ENCODE measurements around the gene MANF.

The MANF gene

DNA sequence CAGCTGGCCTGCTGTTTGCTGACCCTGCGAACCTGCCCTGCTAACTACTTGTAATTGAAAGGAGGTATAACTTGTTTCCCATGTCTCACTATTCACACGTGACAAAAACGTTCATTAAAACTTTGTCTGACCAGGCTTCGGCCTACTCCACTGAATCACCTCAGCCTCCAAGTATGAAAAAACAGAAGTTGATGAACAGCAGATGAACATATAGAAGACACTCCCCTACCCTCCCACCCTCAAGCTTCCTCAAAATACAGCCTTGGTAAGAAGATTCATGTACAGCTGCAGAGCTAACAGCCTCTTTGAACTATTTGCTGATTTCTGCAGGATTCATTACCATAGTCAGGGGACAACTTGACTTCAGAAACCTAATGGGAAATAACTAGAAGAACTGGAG lies 16.6 kb downstream of the MANF start:
- Histone ChIP-seq H3K18ac (ENCODE audit: low read length) (no peak overlapping the region), H3K23ac (ENCODE audit: low read length) (no peak overlapping the region), H3K4me3 (ENCODE audit: low read length) (no peak overlapping the region), H3K27me3 (ENCODE audit: insufficient read depth, low read length, poor library complexity) (no peaks in the 10 kb centered on the region), H3K36me3 (ENCODE audit: control insufficient read depth, insufficient read depth, low read length) (peaks cover 1% of the 10 kb centered on the region), H3K27ac (ENCODE audit: low read depth, low read length) (no peak overlapping the region), H2AK5ac (ENCODE audit: low read length) (no peak overlapping the region), H4K5ac (ENCODE audit: low read length) (no peak overlapping the region), H2BK15ac (replicated peaks; ENCODE audit: low read depth) (no peak overlapping the region), H3K9ac (ENCODE audit: low read length) (no peak overlapping the region), H2BK5ac (ENCODE audit: low read length) (no peak overlapping the region), H3K79me2 (ENCODE audit: control insufficient read depth, insufficient read depth, low read length) (no peaks in the 10 kb centered on the region), H3K4me1 (ENCODE audit: control insufficient read depth, low read depth, low read length) (no peaks in the 10 kb centered on the region), H3K56ac (ENCODE audit: low read length) (no peak overlapping the region), H3K4me2 (ENCODE audit: low read length) (no peak overlapping the region), H4K8ac (ENCODE audit: low read depth, low read length) (no peak overlapping the region), H2BK120ac (ENCODE audit: low read depth, low read length) (no peak overlapping the region), H3K79me1 (ENCODE audit: low read length) (peaks cover under 1% of the 10 kb centered on the region), H3K4ac (ENCODE audit: low read depth, low read length) (no peak overlapping the region)
- DNase-seq, result no peak
- no CpG with 5 or more reads among the region's 4 CpGs for WGBS (ENCODE audit: extremely low coverage, insufficient coverage, low lambda C conversion rate)

DNA sequence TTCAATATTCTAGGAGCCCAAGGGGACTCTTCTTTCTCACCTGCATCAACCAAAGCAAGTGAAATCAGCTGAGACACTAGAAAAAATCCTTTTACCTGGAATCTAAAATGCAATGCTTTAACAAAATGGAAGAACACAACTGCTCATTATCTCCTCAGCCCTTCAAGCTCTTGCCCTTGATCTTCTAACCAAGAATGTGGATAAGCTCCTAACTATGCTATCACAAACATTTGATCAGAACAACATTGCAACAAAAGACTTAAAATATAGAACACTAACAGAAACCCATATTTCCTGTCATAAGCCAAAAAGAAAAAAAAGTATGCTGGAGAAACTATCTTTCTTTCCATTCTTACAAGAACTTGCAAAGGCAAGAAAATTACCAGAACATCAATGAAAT lies 18.6 kb downstream of the MANF start:
- Histone ChIP-seq H4K5ac (ENCODE audit: low read length) (no peak overlapping the region), H3K23ac (ENCODE audit: low read length) (no peak overlapping the region), H4K8ac (ENCODE audit: low read depth, low read length) (no peak overlapping the region), H2BK15ac (replicated peaks; ENCODE audit: low read depth) (no peak overlapping the region), H3K4me2 (ENCODE audit: low read length) (no peak overlapping the region), H3K9ac (ENCODE audit: low read length) (no peak overlapping the region), H2BK5ac (ENCODE audit: low read length) (no peak overlapping the region), H3K79me1 (ENCODE audit: low read length) (no peaks in the 10 kb centered on the region), H2AK5ac (ENCODE audit: low read length) (no peak overlapping the region), H3K56ac (ENCODE audit: low read length) (no peak overlapping the region), H3K79me2 (ENCODE audit: control insufficient read depth, insufficient read depth, low read length) (no peaks in the 10 kb centered on the region), H3K4me3 (ENCODE audit: low read length) (no peak overlapping the region), H3K36me3 (ENCODE audit: control insufficient read depth, insufficient read depth, low read length) (no peaks in the 10 kb centered on the region), H3K4me1 (ENCODE audit: control insufficient read depth, low read depth, low read length) (no peaks in the 10 kb centered on the region), H3K18ac (ENCODE audit: low read length) (no peak overlapping the region), H2BK120ac (ENCODE audit: low read depth, low read length) (no peak overlapping the region), H3K27ac (ENCODE audit: low read depth, low read length) (no peak overlapping the region), H3K27me3 (ENCODE audit: insufficient read depth, low read length, poor library complexity) (no peaks in the 10 kb centered on the region), H3K4ac (ENCODE audit: low read depth, low read length) (no peak overlapping the region)
- no peak for DNase-seq

DNA sequence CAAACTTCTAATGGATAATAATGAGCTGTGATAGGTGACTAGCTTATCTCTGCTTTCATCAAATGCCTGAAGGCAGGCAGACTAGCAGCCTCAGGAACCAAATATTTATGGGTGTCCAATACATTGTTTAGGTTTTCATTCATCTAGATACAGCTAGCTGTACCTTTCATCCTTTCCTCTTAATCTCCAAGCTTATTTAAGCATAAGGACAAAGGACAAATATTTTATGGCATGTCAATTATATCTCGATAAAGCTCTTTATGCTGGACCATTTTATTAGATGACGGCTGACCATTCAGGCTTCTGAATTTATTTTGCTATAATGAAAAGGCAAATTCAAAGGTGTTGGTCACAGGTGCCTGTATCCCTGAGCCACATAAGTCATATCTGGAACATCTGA lies 22.9 kb downstream of the MANF start:
- Histone ChIP-seq H3K4me1 (ENCODE audit: control insufficient read depth, low read depth, low read length) (no peaks in the 10 kb centered on the region), H3K27ac (ENCODE audit: low read depth, low read length) (no peak overlapping the region), H3K18ac (ENCODE audit: low read length) (no peak overlapping the region), H2AK5ac (ENCODE audit: low read length) (no peak overlapping the region), H2BK5ac (ENCODE audit: low read length) (no peak overlapping the region), H3K9ac (ENCODE audit: low read length) (no peak overlapping the region), H3K4me3 (ENCODE audit: low read length) (no peak overlapping the region), H3K79me2 (ENCODE audit: control insufficient read depth, insufficient read depth, low read length) (no peaks in the 10 kb centered on the region), H3K79me1 (ENCODE audit: low read length) (no peaks in the 10 kb centered on the region), H3K23ac (ENCODE audit: low read length) (no peak overlapping the region), H2BK15ac (replicated peaks; ENCODE audit: low read depth) (no peak overlapping the region), H3K4me2 (ENCODE audit: low read length) (no peak overlapping the region), H3K36me3 (ENCODE audit: control insufficient read depth, insufficient read depth, low read length) (peaks cover 4% of the 10 kb centered on the region), H2BK120ac (ENCODE audit: low read depth, low read length) (no peak overlapping the region), H4K5ac (ENCODE audit: low read length) (no peak overlapping the region), H3K56ac (ENCODE audit: low read length) (no peak overlapping the region), H4K8ac (ENCODE audit: low read depth, low read length) (no peak overlapping the region), H3K4ac (ENCODE audit: low read depth, low read length) (no peak overlapping the region), H3K27me3 (ENCODE audit: insufficient read depth, low read length, poor library complexity) (no peaks in the 10 kb centered on the region)
- DNase-seq, result no peak
- WGBS (ENCODE audit: extremely low coverage, insufficient coverage, low lambda C conversion rate), result no CpG with 5 or more reads among the region's 2 CpGs

DNA sequence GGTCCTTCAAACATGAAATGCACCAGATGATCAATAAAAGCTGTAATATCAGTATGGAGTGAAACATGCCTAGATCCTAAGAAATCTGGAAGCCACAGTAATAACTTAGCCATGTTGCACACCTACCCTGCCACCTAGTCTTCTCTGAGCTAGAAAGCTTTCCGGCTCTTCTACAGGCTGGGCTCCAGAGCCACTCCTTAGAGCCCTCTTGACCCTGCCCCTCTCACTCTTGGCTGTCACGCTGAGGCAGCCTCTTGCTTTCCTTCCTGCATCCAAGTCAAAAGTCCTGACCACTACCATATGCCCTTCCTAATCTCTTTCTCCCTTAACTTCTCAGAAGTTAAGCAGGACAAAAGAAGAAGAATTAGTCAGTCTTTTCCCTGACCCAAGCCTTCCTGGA lies 23.7 kb downstream of the MANF start:
- Histone ChIP-seq H4K5ac (ENCODE audit: low read length) (no peak overlapping the region), H4K8ac (ENCODE audit: low read depth, low read length) (no peak overlapping the region), H3K4me2 (ENCODE audit: low read length) (no peak overlapping the region), H3K56ac (ENCODE audit: low read length) (no peak overlapping the region), H3K18ac (ENCODE audit: low read length) (no peak overlapping the region), H3K23ac (ENCODE audit: low read length) (no peak overlapping the region), H3K36me3 (ENCODE audit: control insufficient read depth, insufficient read depth, low read length) (peaks cover 4% of the 10 kb centered on the region), H2BK15ac (replicated peaks; ENCODE audit: low read depth) (no peak overlapping the region), H3K27me3 (ENCODE audit: insufficient read depth, low read length, poor library complexity) (no peaks in the 10 kb centered on the region), H3K9ac (ENCODE audit: low read length) (no peak overlapping the region), H2AK5ac (ENCODE audit: low read length) (no peak overlapping the region), H3K4me3 (ENCODE audit: low read length) (no peak overlapping the region), H3K4me1 (ENCODE audit: control insufficient read depth, low read depth, low read length) (no peaks in the 10 kb centered on the region), H2BK5ac (ENCODE audit: low read length) (no peak overlapping the region), H3K79me1 (ENCODE audit: low read length) (no peaks in the 10 kb centered on the region), H3K27ac (ENCODE audit: low read depth, low read length) (no peak overlapping the region), H2BK120ac (ENCODE audit: low read depth, low read length) (no peak overlapping the region), H3K4ac (ENCODE audit: low read depth, low read length) (no peak overlapping the region), H3K79me2 (ENCODE audit: control insufficient read depth, insufficient read depth, low read length) (no peaks in the 10 kb centered on the region)
- no CpG with 5 or more reads among the region's 2 CpGs for WGBS (ENCODE audit: extremely low coverage, insufficient coverage, low lambda C conversion rate)
- DNase-seq, result no peak

DNA sequence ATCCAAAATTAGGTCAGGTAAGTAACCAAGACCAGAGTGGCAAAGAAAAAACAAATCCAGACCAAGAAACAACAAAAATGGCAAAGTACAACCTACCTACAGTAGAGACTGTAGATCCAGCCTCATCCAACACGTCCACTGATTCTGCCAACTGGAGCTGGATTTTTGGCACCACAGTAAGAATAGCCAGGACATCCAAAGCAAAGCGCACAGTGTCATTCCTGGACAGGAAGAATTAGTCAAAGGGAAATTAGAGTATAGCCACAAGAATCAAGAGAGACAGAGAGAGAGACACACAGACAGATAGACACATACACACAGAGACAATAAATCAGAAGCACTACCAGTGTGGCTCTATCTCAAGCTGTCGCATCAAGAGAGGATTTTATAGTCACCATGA lies 37.1 kb downstream of the MANF start:
- Histone ChIP-seq H3K79me1 (ENCODE audit: low read length) (no peaks in the 10 kb centered on the region), H3K9ac (ENCODE audit: low read length) (no peak overlapping the region), H2BK5ac (ENCODE audit: low read length) (no peak overlapping the region), H2BK15ac (replicated peaks; ENCODE audit: low read depth) (no peak overlapping the region), H2AK5ac (ENCODE audit: low read length) (no peak overlapping the region), H3K36me3 (ENCODE audit: control insufficient read depth, insufficient read depth, low read length) (peaks cover 9% of the 10 kb centered on the region), H3K4me1 (ENCODE audit: control insufficient read depth, low read depth, low read length) (no peaks in the 10 kb centered on the region), H4K8ac (ENCODE audit: low read depth, low read length) (no peak overlapping the region), H3K18ac (ENCODE audit: low read length) (no peak overlapping the region), H2BK120ac (ENCODE audit: low read depth, low read length) (no peak overlapping the region), H3K79me2 (ENCODE audit: control insufficient read depth, insufficient read depth, low read length) (no peaks in the 10 kb centered on the region), H3K56ac (ENCODE audit: low read length) (no peak overlapping the region), H3K4ac (ENCODE audit: low read depth, low read length) (no peak overlapping the region), H3K4me3 (ENCODE audit: low read length) (no peak overlapping the region), H3K23ac (ENCODE audit: low read length) (no peak overlapping the region), H3K4me2 (ENCODE audit: low read length) (no peak overlapping the region), H3K27me3 (ENCODE audit: insufficient read depth, low read length, poor library complexity) (no peaks in the 10 kb centered on the region), H4K5ac (ENCODE audit: low read length) (no peak overlapping the region), H3K27ac (ENCODE audit: low read depth, low read length) (no peak overlapping the region)
- no CpG with 5 or more reads among the region's 3 CpGs for WGBS (ENCODE audit: extremely low coverage, insufficient coverage, low lambda C conversion rate)
- no peak for DNase-seq

DNA sequence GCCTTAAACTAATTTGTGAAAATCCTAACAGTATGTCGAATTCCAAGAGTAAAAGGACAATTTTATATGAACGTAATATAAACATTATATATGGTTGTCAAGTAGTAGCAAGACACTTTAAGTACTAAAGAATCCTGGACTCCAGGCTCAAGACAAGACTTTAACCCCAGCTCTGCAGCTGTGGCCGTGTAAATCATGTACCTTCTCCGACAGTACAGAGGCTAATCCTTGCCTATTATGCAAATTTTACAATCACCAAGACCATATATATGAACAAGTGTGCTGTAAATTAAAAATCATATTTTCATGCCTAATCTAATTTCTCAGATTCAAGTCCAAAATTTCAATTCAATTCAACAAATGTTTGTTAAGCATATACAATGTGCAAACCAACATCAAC lies 41.8 kb downstream of the MANF start:
- Histone ChIP-seq H4K5ac (ENCODE audit: low read length) (no peak overlapping the region), H2AK5ac (ENCODE audit: low read length) (no peak overlapping the region), H3K4ac (ENCODE audit: low read depth, low read length) (no peak overlapping the region), H4K8ac (ENCODE audit: low read depth, low read length) (no peak overlapping the region), H3K79me2 (ENCODE audit: control insufficient read depth, insufficient read depth, low read length) (no peaks in the 10 kb centered on the region), H3K9ac (ENCODE audit: low read length) (no peak overlapping the region), H3K79me1 (ENCODE audit: low read length) (no peaks in the 10 kb centered on the region), H3K27ac (ENCODE audit: low read depth, low read length) (no peak overlapping the region), H2BK5ac (ENCODE audit: low read length) (no peak overlapping the region), H3K27me3 (ENCODE audit: insufficient read depth, low read length, poor library complexity) (no peaks in the 10 kb centered on the region), H3K56ac (ENCODE audit: low read length) (no peak overlapping the region), H3K4me2 (ENCODE audit: low read length) (no peak overlapping the region), H2BK15ac (replicated peaks; ENCODE audit: low read depth) (no peak overlapping the region), H2BK120ac (ENCODE audit: low read depth, low read length) (no peak overlapping the region), H3K36me3 (ENCODE audit: control insufficient read depth, insufficient read depth, low read length) (no peaks in the 10 kb centered on the region), H3K18ac (ENCODE audit: low read length) (no peak overlapping the region), H3K4me3 (ENCODE audit: low read length) (no peak overlapping the region), H3K4me1 (ENCODE audit: control insufficient read depth, low read depth, low read length) (no peaks in the 10 kb centered on the region), H3K23ac (ENCODE audit: low read length) (no peak overlapping the region)
- no peak for DNase-seq
- no CpG with 5 or more reads among the region's 4 CpGs for WGBS (ENCODE audit: extremely low coverage, insufficient coverage, low lambda C conversion rate)
